ENCODE results near the gene LIAS. TPM values are rescaled to one million over a fixed set of nuclear protein-coding genes. Genes with fewer than 3 reads are reported as not detected.
A peak's percentile ranks its signal among the peaks of the same experiment; 100 is the strongest.

The LIAS gene
- polyA plus RNA-seq, 1 donor from 2014 or later, result 24.6 TPM

DNA sequence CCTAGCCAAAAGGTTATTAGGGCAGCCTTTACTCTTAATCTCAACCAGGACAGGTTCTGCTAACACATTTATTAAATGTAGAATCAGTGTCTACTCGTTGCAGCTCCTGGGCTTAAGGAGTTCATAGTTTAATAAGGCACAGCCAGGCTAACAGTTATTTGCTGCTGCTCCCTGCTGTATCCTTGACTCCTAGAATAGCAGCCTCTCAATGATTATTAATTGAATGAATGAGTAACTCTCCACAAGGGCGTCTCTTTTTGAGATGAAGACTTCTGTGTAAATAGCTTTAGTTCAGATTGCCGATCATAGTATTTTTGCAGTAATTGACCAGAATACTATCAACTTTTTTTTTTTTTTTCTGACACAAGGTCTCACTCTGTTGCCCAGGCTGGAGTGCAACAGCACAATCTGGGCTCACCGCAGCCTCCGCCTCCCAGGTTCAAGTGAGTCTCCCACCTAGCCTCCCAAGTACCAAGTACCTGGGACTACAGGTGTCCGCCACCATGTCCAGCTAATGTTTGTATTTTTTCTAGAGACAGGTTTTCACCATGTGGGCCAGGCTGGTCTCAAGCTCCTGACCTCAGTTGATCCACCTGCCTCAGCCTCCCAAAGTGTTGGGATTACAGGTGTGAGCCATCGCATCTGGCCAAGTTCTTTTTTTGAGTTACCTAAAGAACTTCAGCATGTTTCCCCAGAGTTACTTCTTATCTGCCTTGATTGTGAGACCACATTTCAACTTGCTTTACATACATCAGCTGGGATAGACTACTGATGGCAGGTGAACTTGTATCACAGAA lies 65.5 kb downstream of the LIAS start:
- Histone ChIP-seq H3K9ac (ENCODE audit: low read length) (no peak overlapping the region), H2AFZ (ENCODE audit: low read depth, low read length) (no peak overlapping the region), H3K4me3 (ENCODE audit: low read length) (peak overlapping the region; percentile 34), H3K79me2 (replicated peaks; ENCODE audit: insufficient read depth, low read length) (peaks cover 45% of the 10 kb centered on the region), H3K9me2 (ENCODE audit: insufficient read depth, low read length) (no peaks in the 10 kb centered on the region), H3K27me3 (ENCODE audit: insufficient read depth, low read depth, low read length) (no peaks in the 10 kb centered on the region), H3K9me3 (ENCODE audit: low read length) (no peaks in the 10 kb centered on the region), H3K4me2 (ENCODE audit: low read length) (no peak overlapping the region), H3K27ac (ENCODE audit: low read length) (no peak overlapping the region), H3K36me3 (ENCODE audit: insufficient read depth, low read length) (no peaks in the 10 kb centered on the region), H4K20me1 (ENCODE audit: insufficient read depth) (no peaks in the 10 kb centered on the region), H3F3A (ENCODE audit: insufficient read depth, low read length, poor library complexity, severe bottlenecking) (peaks cover 5% of the 10 kb centered on the region)
- TF ChIP-seq EP300 (conservative IDR thresholded peaks at IDR 0.05; ENCODE audit: poor library complexity, severe bottlenecking), result no peak
- no peak for TF ChIP-seq POLR2AphosphoS5 (IDR thresholded peaks at IDR 0.05)
- no peak for TF ChIP-seq CTCF (IDR thresholded peaks at IDR 0.05; ENCODE audit: poor library complexity, severe bottlenecking)
- TF ChIP-seq RAD21 (conservative IDR thresholded peaks at IDR 0.05), result no peak
- TF ChIP-seq REST (IDR thresholded peaks at IDR 0.05; ENCODE audit: borderline replicate concordance), result no peak
- no peak for TF ChIP-seq EZH2 (IDR thresholded peaks at IDR 0.05; ENCODE audit: borderline replicate concordance, insufficient read depth, low read length, poor library complexity, severe bottlenecking)
- TF ChIP-seq TAF1 (IDR thresholded peaks at IDR 0.05; ENCODE audit: low read depth), result no peak
- TF ChIP-seq MXI1 (conservative IDR thresholded peaks at IDR 0.05; ENCODE audit: poor library complexity, severe bottlenecking), result no peak
- no peak for TF ChIP-seq SMC3 (conservative IDR thresholded peaks at IDR 0.05; ENCODE audit: poor library complexity)

DNA sequence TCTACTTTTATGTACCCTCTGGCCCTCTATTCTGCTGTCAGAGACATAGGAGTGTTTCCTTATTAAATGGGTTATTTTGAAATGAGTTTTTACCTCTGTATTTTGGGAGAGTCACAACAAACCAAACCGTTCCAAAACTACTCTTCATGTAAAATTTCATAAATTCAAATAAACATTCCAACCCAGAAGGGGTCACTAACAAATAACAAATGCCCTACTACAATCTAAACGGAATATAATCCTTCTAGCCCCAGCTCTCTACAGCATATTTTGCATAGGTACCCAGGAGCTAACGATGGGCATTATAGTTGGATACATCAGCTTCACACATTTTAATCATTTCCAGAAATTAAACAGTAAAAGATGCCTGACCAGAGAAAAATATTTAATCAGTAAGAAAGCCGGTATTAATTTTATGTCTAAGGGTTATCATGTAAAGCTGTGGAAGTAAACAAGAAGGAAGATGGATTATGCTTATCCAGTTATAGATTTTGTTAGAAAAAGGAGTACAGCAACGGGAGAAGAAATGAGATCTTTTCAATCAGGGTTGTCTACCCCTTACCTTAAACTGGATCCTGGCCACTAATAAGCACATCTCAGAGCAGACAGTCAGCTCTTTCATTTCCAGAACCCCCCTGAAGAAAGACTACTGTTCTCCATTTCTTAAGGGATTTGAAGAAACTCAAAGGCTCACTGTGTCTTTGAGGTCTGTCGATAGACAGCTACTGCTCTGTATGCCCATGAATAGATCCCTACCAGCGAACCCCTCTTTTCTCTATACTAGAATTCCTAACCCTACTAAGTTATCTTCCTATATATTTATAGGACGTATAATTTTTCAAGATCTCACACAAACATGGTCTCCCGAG lies 67.2 kb downstream of the LIAS start:
- Histone ChIP-seq H3K4me2 (ENCODE audit: low read length) (peak overlapping the region; percentile 26), H3K36me3 (ENCODE audit: insufficient read depth, low read length) (no peaks in the 10 kb centered on the region), H3K4me3 (ENCODE audit: low read length) (peak overlapping the region; percentile 96), H3K27me3 (ENCODE audit: insufficient read depth, low read depth, low read length) (no peaks in the 10 kb centered on the region), H3F3A (ENCODE audit: insufficient read depth, low read length, poor library complexity, severe bottlenecking) (peaks cover 5% of the 10 kb centered on the region), H3K27ac (ENCODE audit: low read length) (peak overlapping the region; percentile 90), H4K20me1 (ENCODE audit: insufficient read depth) (no peaks in the 10 kb centered on the region), H2AFZ (ENCODE audit: low read depth, low read length) (peak overlapping the region; percentile 90), H3K9ac (ENCODE audit: low read length) (peak overlapping the region; percentile 89), H3K79me2 (replicated peaks; ENCODE audit: insufficient read depth, low read length) (peaks cover 43% of the 10 kb centered on the region), H3K9me2 (ENCODE audit: insufficient read depth, low read length) (no peaks in the 10 kb centered on the region), H3K9me3 (ENCODE audit: low read length) (peaks cover 4% of the 10 kb centered on the region)
- TF ChIP-seq TAF1 (IDR thresholded peaks at IDR 0.05; ENCODE audit: low read depth) (no peak), POLR2AphosphoS5 (IDR thresholded peaks at IDR 0.05) (no peak), REST (IDR thresholded peaks at IDR 0.05; ENCODE audit: borderline replicate concordance) (no peak), CTCF (IDR thresholded peaks at IDR 0.05; ENCODE audit: poor library complexity, severe bottlenecking) (no peak), MXI1 (conservative IDR thresholded peaks at IDR 0.05; ENCODE audit: poor library complexity, severe bottlenecking) (no peak), EZH2 (IDR thresholded peaks at IDR 0.05; ENCODE audit: borderline replicate concordance, insufficient read depth, low read length, poor library complexity, severe bottlenecking) (no peak), RAD21 (conservative IDR thresholded peaks at IDR 0.05) (no peak), SMC3 (conservative IDR thresholded peaks at IDR 0.05; ENCODE audit: poor library complexity) (no peak), EP300 (conservative IDR thresholded peaks at IDR 0.05; ENCODE audit: poor library complexity, severe bottlenecking) (no peak)
